NT2/D1 (cell line): ENCODE results near the gene PPOX.

Experiments used
- SUZ12 ChIP-seq: IDR thresholded peaks from 2 replicates; pipeline ENCODE4 v1.6.1; 2011; ENCODE audit not compliant: insufficient read length, insufficient read depth; ENCODE audit errors: extremely low read depth
- ZNF274 ChIP-seq: IDR thresholded peaks from 2 replicates; pipeline ENCODE4 v1.6.1; 2011; ENCODE audit warnings: mild to moderate bottlenecking, low read depth, low read length

- TF ChIP-seq SUZ12 (no peak), ZNF274 (no peak)
Measured at GRCh38 chr1:161127649-161128048, 38.6 kb upstream of the PPOX start.
